GM21367 (cell line): Measurements from ENCODE around the gene PRSS3.
"Not testable (repeated sequence)": the region's sequence is repeated elsewhere in the genome, so short reads cannot be mapped to it uniquely, and the experiment has no call there.

ENCODE experiments used
- ATAC-seq: cut with Tn5 transposase; IDR thresholded peaks from one replicate; pipeline ENCODE4 v1.9.1; 2021; ENCODE audit not compliant: unreplicated experiment

The PRSS3 gene

GRCh38 chr9:33785914-33786313, 9.4 kb upstream of the PRSS3 start:
- no peak for ATAC-seq

DNA sequence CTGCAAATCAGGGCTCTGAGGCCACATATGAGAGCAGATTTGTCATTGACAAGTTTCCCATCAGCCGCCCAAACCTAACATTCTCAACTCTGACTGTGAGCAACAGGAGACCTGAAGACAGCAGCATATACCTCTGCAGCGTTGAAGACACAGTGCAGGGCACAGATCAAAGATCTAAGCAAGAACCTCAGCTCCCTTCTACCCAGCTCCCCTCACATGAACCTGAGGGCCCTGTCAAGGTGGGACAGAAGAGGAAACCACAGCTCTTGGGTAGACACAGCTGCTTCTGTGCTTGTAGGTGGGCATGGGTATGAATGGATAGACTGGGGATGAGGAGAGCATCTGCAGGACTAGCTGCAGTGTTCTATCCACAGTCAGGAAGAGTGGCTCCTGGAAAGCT, 8.7 kb upstream of the PRSS3 start:
- ATAC-seq: no peak

- no peak for ATAC-seq
These were observed 7.5 kb upstream of the PRSS3 start for GRCh38 chr9:33787839-33788238.

DNA sequence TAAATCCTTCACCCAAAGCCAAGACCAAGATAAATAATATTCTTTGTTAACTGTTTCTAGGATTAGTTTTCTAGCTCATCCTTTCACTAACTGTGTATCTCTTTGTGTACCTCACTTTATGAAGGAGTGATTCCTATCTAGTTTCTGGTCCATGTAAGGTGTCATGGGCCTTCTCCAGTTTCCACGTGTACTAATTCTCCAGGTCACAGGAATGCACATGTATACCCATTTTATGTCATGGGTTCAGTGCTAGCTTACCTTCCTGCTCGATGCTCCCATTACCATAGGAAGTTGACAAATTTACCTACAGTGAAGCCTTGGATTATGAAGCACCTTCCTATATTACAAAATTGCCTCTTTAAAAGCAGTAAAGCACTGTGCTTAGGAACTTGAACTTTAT, 5.9 kb upstream of the PRSS3 start:
- not testable (repeated sequence) for ATAC-seq

GRCh38 chr9:33791117-33791516, 4.2 kb upstream of the PRSS3 start:
- ATAC-seq: no peak

GRCh38 chr9:33793496-33793895, 1.9 kb upstream of the PRSS3 start:
- ATAC-seq: not testable (repeated sequence)

- ATAC-seq: no peak
These were observed 801 bp upstream of the PRSS3 start for GRCh38 chr9:33794560-33794959.

DNA sequence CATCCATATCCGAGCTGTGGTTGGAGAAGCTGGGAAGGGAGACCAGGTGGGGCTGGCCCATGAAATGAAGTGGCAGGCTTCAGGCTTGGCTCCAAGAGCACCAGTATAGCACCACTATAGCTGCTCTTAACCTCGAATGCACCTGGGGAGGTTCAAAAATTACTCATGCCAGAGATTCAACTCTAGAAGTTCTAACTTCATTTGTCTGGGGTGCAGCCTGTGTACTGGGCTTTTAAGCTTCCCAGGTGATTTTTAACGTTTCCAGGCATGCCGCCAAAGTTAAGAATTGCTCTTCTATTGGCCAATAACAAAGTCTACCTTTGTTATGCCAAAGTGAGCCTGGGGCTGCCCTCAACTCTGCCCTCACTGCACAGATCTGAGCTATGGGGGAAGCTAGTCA, 458 bp downstream of the PRSS3 start:
- no peak for ATAC-seq

DNA sequence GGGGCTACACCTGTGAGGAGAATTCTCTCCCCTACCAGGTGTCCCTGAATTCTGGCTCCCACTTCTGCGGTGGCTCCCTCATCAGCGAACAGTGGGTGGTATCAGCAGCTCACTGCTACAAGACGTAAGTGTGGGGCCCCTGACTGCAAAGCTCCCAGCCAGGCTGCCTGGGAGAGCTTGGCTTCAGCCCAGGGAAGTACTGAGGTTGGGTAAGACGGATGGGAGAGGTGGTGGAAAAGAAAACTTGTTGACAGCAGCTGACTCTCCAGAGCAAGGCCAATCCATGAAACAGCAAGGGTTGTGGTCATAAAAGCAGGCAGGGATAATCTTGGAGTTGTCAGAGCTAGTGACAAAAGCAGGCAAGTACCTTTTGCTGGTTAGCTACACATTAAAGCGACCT, 1.3 kb downstream of the PRSS3 start:
- ATAC-seq: not testable (repeated sequence)

GRCh38 chr9:33797837-33798236, 2.5 kb downstream of the PRSS3 start:
- no peak for ATAC-seq

DNA sequence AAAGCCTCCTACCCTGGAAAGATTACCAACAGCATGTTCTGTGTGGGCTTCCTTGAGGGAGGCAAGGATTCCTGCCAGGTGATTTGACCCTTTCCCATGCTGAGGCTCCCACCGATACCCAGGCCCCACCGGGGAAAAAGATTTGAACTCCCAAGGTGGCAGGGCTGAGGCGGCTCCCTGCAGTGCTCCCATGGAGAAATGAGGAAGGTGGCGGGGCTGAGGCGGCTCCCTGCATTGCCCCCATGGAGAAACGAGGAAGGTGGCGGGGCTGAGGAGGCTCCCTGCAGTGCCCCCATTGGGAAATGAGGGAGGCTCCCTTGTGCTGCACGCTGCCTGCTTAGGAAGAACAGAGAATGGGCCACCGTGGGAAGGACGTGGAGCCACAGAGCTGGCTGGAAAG, 3.2 kb downstream of the PRSS3 start:
- ATAC-seq: no peak

DNA sequence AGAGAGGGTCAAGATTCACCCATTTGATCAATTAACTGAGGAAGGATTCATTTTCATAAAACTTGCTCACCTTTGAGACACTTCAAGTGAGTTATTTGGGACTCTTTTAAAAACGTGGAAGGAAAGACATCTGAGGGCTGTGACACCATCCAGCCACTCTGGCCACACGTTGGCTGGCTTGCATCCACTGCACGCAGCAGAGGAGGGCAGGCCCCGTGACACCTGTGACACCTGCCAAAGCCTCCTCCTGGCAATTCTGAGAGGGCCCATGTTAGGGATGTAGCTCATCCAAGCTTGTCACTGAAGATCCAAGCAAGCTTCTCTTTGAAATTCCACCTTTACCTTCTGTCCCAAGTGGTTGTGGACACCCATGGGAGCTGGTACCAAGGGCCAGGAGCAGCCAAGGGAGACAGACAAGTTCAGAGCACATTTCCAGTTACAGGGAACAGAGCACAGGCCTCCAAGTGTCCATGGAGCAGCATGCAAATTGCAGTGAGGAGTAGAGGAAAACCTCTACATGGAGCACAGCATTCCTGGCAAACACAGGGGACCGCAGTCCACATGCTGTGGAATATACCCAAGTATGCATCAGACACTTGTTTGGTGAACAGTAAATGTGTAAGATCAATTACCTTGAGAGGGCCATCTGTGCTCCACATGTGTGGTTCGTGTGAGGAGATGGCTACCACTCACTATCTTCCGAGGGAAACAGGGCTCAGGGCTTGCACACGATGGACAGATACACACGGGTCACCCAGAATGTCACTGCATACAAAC, 4.8 kb downstream of the PRSS3 start:
- ATAC-seq: no peak

- no peak for ATAC-seq
These were observed 5.5 kb downstream of the PRSS3 start for GRCh38 chr9:33800886-33801285.

- not testable (repeated sequence) for ATAC-seq
These were observed 6.7 kb downstream of the PRSS3 start for GRCh38 chr9:33801943-33802500.

DNA sequence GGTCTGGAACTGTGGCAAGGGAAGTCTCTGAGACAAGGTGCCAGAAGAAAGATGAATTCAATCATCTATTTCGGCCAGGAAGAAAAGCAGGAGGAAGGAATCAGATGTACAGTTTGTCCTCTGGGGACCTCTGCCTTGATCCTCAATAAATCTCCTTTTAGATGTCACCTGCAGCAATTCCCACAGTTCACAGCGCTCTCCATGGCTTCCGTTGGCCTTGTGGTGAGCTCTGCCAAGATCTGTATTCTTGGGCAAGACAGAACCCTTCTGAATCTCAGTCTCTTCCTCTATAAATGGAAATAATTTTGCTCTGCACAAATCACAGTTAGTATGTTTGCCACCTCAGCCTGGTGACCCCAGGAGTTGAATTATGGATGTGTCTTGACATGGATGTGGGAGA, 8.8 kb downstream of the PRSS3 start:
- ATAC-seq: not testable (repeated sequence)

DNA sequence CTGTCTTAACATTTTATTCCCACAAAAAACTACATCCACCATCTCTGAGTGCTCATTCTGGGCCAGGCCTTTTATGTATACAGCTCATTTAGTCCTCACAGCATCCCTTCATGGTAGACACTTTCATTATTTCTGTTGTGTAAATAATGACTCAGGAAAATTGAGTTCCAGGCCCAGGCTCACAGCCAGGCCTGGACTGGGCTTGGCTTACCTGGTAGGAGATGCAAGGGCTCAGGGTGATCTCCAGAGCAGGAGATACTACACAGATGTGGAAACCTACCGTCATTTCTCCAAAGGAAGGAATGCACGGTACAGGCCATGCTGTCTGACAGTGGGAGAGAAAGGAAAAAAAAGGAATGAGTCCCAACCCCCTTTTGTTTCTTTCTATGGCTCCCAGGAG, 11.8 kb downstream of the PRSS3 start:
- ATAC-seq: not testable (repeated sequence)

DNA sequence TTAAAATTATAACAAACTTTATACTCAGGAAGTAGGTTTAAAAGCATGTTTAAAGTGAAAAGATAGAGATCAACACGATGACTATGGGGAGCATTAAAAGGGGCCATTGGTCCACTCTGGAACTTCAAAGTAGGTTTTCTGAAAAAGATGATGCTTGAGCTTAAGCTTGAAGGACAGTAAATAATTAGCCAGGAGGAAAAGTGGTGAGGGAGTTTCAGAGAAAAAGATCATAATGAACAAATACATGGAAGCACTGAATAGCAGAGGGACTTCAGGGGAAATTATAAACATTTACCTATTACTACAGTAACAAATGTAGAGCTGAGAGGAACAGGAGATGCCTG, 13.6 kb downstream of the PRSS3 start:
- ATAC-seq: not testable (repeated sequence)

- no peak for ATAC-seq
These were observed 14.1 kb downstream of the PRSS3 start for GRCh38 chr9:33809506-33809905.

- ATAC-seq: no peak
These were observed 18.6 kb downstream of the PRSS3 start for GRCh38 chr9:33813712-33814641.

GRCh38 chr9:33815781-33816180, 20.4 kb downstream of the PRSS3 start:
- no peak for ATAC-seq

- ATAC-seq: peak; percentile 50
These were observed 21.2 kb downstream of the PRSS3 start, which contains the start of gene UBE2R2 for GRCh38 chr9:33816327-33817252. UBE2R2 (plus strand) TSS chr9:33817160; CDS start chr9:33817758, 598 bp downstream.
